Measurements from ENCODE around the gene FBXO4.

DNA sequence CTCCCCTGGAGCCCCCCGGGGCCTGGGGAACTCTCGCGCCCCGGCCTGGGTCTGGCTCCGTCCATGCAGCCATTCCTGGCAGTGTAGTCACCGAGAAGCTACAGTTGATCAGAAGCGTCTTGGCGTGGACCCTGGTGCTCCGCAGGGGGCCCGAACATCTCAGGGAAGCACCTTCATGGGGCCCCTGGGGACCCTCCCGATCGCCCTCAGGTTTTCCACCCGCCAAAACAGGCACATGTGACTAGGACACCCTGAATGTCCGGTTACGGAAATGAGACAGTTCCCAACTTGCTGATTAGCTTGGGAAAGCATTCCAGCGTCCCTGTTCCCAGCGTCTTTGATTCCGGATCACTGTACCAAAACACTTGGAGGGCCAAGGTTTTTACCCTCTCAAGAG lies 472 bp downstream of the FBXO4 start:
- TF ChIP-seq POLR2A (IDR thresholded peaks at IDR 0.05; ENCODE audit: low read length): no peak
- no peak for TF ChIP-seq GATA1 (IDR thresholded peaks at IDR 0.05; ENCODE audit: low read depth, low read length)
